ENCODE results near the gene SBF2. TPM values are rescaled to one million over a fixed set of nuclear protein-coding genes. Genes with fewer than 3 reads are reported as not detected.

SBF2 gene
- total RNA-seq, 1 experiment from 2014 or later = 13.8 TPM

GRCh38 chr11:9774591-9775397 is 519.2 kb downstream of the SBF2 start:
- Histone ChIP-seq H3K4me3 (ENCODE audit: low read length) (no peak overlapping the region), H4K20me1 (ENCODE audit: insufficient read depth, low read depth, low read length) (no peaks in the 10 kb centered on the region), H3K36me3 (ENCODE audit: insufficient read depth, low read length) (no peaks in the 10 kb centered on the region), H3K79me2 (ENCODE audit: low read length) (peaks cover 14% of the 10 kb centered on the region), H3K9me2 (replicated peaks; ENCODE audit: insufficient read depth, low read length) (no peaks in the 10 kb centered on the region), H3K9ac (ENCODE audit: low read length) (no peak overlapping the region), H3K4me1 (ENCODE audit: low read length) (peaks cover 4% of the 10 kb centered on the region; the same call in 1 of the 2 replicates), H3K27me3 (ENCODE audit: low read length) (no peaks in the 10 kb centered on the region), H3K4me2 (ENCODE audit: low read depth, low read length, poor library complexity, severe bottlenecking) (no peak overlapping the region), H3K27ac (ENCODE audit: low read length) (no peak overlapping the region), H3K9me3 (ENCODE audit: low read length) (no peaks in the 10 kb centered on the region), H2AFZ (ENCODE audit: low read length) (no peak overlapping the region)
- no peak for DNase-seq

GRCh38 chr11:9774109-9774508 is 519.9 kb downstream of the SBF2 start:
- Histone ChIP-seq H3K79me2 (ENCODE audit: low read length) (peaks cover 14% of the 10 kb centered on the region), H3K27me3 (ENCODE audit: low read length) (no peaks in the 10 kb centered on the region), H3K4me1 (ENCODE audit: low read length) (peaks cover 8% of the 10 kb centered on the region; the same call in 1 of the 2 replicates), H3K27ac (ENCODE audit: low read length) (no peak overlapping the region), H3K4me3 (ENCODE audit: low read length) (no peak overlapping the region), H4K20me1 (ENCODE audit: insufficient read depth, low read depth, low read length) (no peaks in the 10 kb centered on the region), H3K9me2 (replicated peaks; ENCODE audit: insufficient read depth, low read length) (no peaks in the 10 kb centered on the region), H3K9ac (ENCODE audit: low read length) (no peak overlapping the region), H2AFZ (ENCODE audit: low read length) (no peak overlapping the region), H3K36me3 (ENCODE audit: insufficient read depth, low read length) (no peaks in the 10 kb centered on the region), H3K4me2 (ENCODE audit: low read depth, low read length, poor library complexity, severe bottlenecking) (no peak overlapping the region), H3K9me3 (ENCODE audit: low read length) (no peaks in the 10 kb centered on the region)
- no peak for DNase-seq

GRCh38 chr11:9773524-9773923 is 520.5 kb downstream of the SBF2 start:
- peaks cover 14% of the 10 kb centered on the region for H3K79me2 ChIP-seq (ENCODE audit: low read length)
- no peaks in the 10 kb centered on the region for H4K20me1 ChIP-seq (ENCODE audit: insufficient read depth, low read depth, low read length)
- H3K27ac ChIP-seq (ENCODE audit: low read length) = no peak overlapping the region
- no peak for DNase-seq
- no peaks in the 10 kb centered on the region for H3K27me3 ChIP-seq (ENCODE audit: low read length)
- no peak overlapping the region for H3K9ac ChIP-seq (ENCODE audit: low read length)
- H3K4me3 ChIP-seq (ENCODE audit: low read length) = no peak overlapping the region
- H3K36me3 ChIP-seq (ENCODE audit: insufficient read depth, low read length) = no peaks in the 10 kb centered on the region
- no peaks in the 10 kb centered on the region for H3K9me2 ChIP-seq (replicated peaks; ENCODE audit: insufficient read depth, low read length)
- H2AFZ ChIP-seq (ENCODE audit: low read length) = no peak overlapping the region
- no peaks in the 10 kb centered on the region for H3K9me3 ChIP-seq (ENCODE audit: low read length)
- no peak overlapping the region for H3K4me2 ChIP-seq (ENCODE audit: low read depth, low read length, poor library complexity, severe bottlenecking)
- H3K4me1 ChIP-seq (ENCODE audit: low read length) = peaks cover 8% of the 10 kb centered on the region; the same call in 1 of the 2 replicates

GRCh38 chr11:9772218-9772617 is 521.8 kb downstream of the SBF2 start:
- peaks cover 8% of the 10 kb centered on the region; the same call in 1 of the 2 replicates for H3K79me2 ChIP-seq (ENCODE audit: low read length)
- no peak overlapping the region for H3K4me3 ChIP-seq (ENCODE audit: low read length)
- no peak overlapping the region for H3K27ac ChIP-seq (ENCODE audit: low read length)
- no peaks in the 10 kb centered on the region for H3K27me3 ChIP-seq (ENCODE audit: low read length)
- H3K36me3 ChIP-seq (ENCODE audit: insufficient read depth, low read length) = no peaks in the 10 kb centered on the region
- no peak overlapping the region for H3K9ac ChIP-seq (ENCODE audit: low read length)
- DNase-seq = no peak
- no peaks in the 10 kb centered on the region for H3K9me3 ChIP-seq (ENCODE audit: low read length)
- H3K4me2 ChIP-seq (ENCODE audit: low read depth, low read length, poor library complexity, severe bottlenecking) = no peak overlapping the region
- H3K4me1 ChIP-seq (ENCODE audit: low read length) = peaks cover 8% of the 10 kb centered on the region; the same call in 1 of the 2 replicates
- no peaks in the 10 kb centered on the region for H3K9me2 ChIP-seq (replicated peaks; ENCODE audit: insufficient read depth, low read length)
- no peaks in the 10 kb centered on the region for H4K20me1 ChIP-seq (ENCODE audit: insufficient read depth, low read depth, low read length)
- no peak overlapping the region for H2AFZ ChIP-seq (ENCODE audit: low read length)

- Histone ChIP-seq H3K9me2 (replicated peaks; ENCODE audit: insufficient read depth, low read length) (no peaks in the 10 kb centered on the region), H3K9ac (ENCODE audit: low read length) (no peak overlapping the region)
Measured at GRCh38 chr11:9771071-9771511, 522.9 kb downstream of the SBF2 start.

GRCh38 chr11:9769621-9770020 is 524.4 kb downstream of the SBF2 start:
- H3K4me1 ChIP-seq (ENCODE audit: low read length) = peaks cover 21% of the 10 kb centered on the region
- no peak overlapping the region for H3K4me2 ChIP-seq (ENCODE audit: low read depth, low read length, poor library complexity, severe bottlenecking)
- H3K9me2 ChIP-seq (replicated peaks; ENCODE audit: insufficient read depth, low read length) = no peaks in the 10 kb centered on the region
- no peaks in the 10 kb centered on the region for H4K20me1 ChIP-seq (ENCODE audit: insufficient read depth, low read depth, low read length)
- no peaks in the 10 kb centered on the region for H3K79me2 ChIP-seq (ENCODE audit: low read length)
- no peak overlapping the region for H3K27ac ChIP-seq (ENCODE audit: low read length)
- no peak for DNase-seq
- no peak overlapping the region for H3K4me3 ChIP-seq (ENCODE audit: low read length)
- H2AFZ ChIP-seq (ENCODE audit: low read length) = no peak overlapping the region
- H3K36me3 ChIP-seq (ENCODE audit: insufficient read depth, low read length) = no peaks in the 10 kb centered on the region
- H3K9ac ChIP-seq (ENCODE audit: low read length) = no peak overlapping the region
- H3K9me3 ChIP-seq (ENCODE audit: low read length) = no peaks in the 10 kb centered on the region
- no peaks in the 10 kb centered on the region for H3K27me3 ChIP-seq (ENCODE audit: low read length)

More at GRCh38 chr11:9771071-9771511, 522.9 kb downstream of the SBF2 start:
- no peaks in the 10 kb centered on the region for H3K9me3 ChIP-seq (ENCODE audit: low read length)
- H3K4me2 ChIP-seq (ENCODE audit: low read depth, low read length, poor library complexity, severe bottlenecking) = no peak overlapping the region
- no peak overlapping the region for H3K4me3 ChIP-seq (ENCODE audit: low read length)
- H2AFZ ChIP-seq (ENCODE audit: low read length) = no peak overlapping the region
- no peaks in the 10 kb centered on the region for H3K27me3 ChIP-seq (ENCODE audit: low read length)
- DNase-seq = no peak
- H3K4me1 ChIP-seq (ENCODE audit: low read length) = peaks cover 8% of the 10 kb centered on the region; the same call in 1 of the 2 replicates
- no peaks in the 10 kb centered on the region for H3K79me2 ChIP-seq (ENCODE audit: low read length)
- no peaks in the 10 kb centered on the region for H3K36me3 ChIP-seq (ENCODE audit: insufficient read depth, low read length)
- no peak overlapping the region for H3K27ac ChIP-seq (ENCODE audit: low read length)
- H4K20me1 ChIP-seq (ENCODE audit: insufficient read depth, low read depth, low read length) = no peaks in the 10 kb centered on the region

GRCh38 chr11:9765320-9766101 is 528.5 kb downstream of the SBF2 start:
- Histone ChIP-seq H3K9me3 (ENCODE audit: low read length) (no peaks in the 10 kb centered on the region), H3K36me3 (ENCODE audit: insufficient read depth, low read length) (no peaks in the 10 kb centered on the region), H3K4me2 (ENCODE audit: low read depth, low read length, poor library complexity, severe bottlenecking) (peak overlapping the region; percentile 30), H4K20me1 (ENCODE audit: insufficient read depth, low read depth, low read length) (no peaks in the 10 kb centered on the region), H3K79me2 (ENCODE audit: low read length) (no peaks in the 10 kb centered on the region), H3K9me2 (replicated peaks; ENCODE audit: insufficient read depth, low read length) (no peaks in the 10 kb centered on the region), H3K9ac (ENCODE audit: low read length) (peak overlapping the region; percentile 51), H3K27me3 (ENCODE audit: low read length) (no peaks in the 10 kb centered on the region), H3K4me1 (ENCODE audit: low read length) (peaks cover 27% of the 10 kb centered on the region), H3K4me3 (ENCODE audit: low read length) (no peak overlapping the region; the same call in 1 of the 2 replicates), H2AFZ (ENCODE audit: low read length) (no peak overlapping the region), H3K27ac (ENCODE audit: low read length) (no peak overlapping the region; the same call in 1 of the 2 replicates)
- DNase-seq = no peak

GRCh38 chr11:9763301-9763700 is 530.7 kb downstream of the SBF2 start:
- no peak overlapping the region for H3K4me2 ChIP-seq (ENCODE audit: low read depth, low read length, poor library complexity, severe bottlenecking)
- no peak overlapping the region for H3K9ac ChIP-seq (ENCODE audit: low read length)
- H3K79me2 ChIP-seq (ENCODE audit: low read length) = no peaks in the 10 kb centered on the region
- H3K4me1 ChIP-seq (ENCODE audit: low read length) = peaks cover 36% of the 10 kb centered on the region
- H2AFZ ChIP-seq (ENCODE audit: low read length) = no peak overlapping the region
- H3K9me2 ChIP-seq (replicated peaks; ENCODE audit: insufficient read depth, low read length) = no peaks in the 10 kb centered on the region
- H3K36me3 ChIP-seq (ENCODE audit: insufficient read depth, low read length) = no peaks in the 10 kb centered on the region
- H3K27me3 ChIP-seq (ENCODE audit: low read length) = no peaks in the 10 kb centered on the region
- no peak overlapping the region for H3K4me3 ChIP-seq (ENCODE audit: low read length)
- no peak for DNase-seq
- no peaks in the 10 kb centered on the region for H3K9me3 ChIP-seq (ENCODE audit: low read length)
- H4K20me1 ChIP-seq (ENCODE audit: insufficient read depth, low read depth, low read length) = no peaks in the 10 kb centered on the region
- no peak overlapping the region for H3K27ac ChIP-seq (ENCODE audit: low read length)

Data from Karpas-422 (cell line).